Smooth muscle cell (in vitro differentiated cells): ENCODE results near the gene PRELP. TPM values are rescaled to one million over a fixed set of nuclear protein-coding genes. Genes with fewer than 3 reads are reported as not detected.

Experiments used
- DNase-seq: peaks from one replicate; lab custom pipeline; 2025; ENCODE audit not compliant: unreplicated experiment; lab: John Stamatoyannopoulos, UW
- H2AFZ ChIP-seq: fragments of 200-600 bp; sonication (generic); 2 replicates; pipeline ENCODE4 v1.6.0; 2016; ENCODE audit warnings: antibody characterized with exemption, low read depth, mild to moderate bottlenecking
- H3F3A ChIP-seq: fragments of 200-600 bp; sonication (generic); 2 replicates; pipeline ENCODE4 v1.6.0; 2017; ENCODE audit warnings: antibody characterized with exemption, low read depth
- H3K27ac ChIP-seq: fragments of 200-600 bp; sonication (generic); 2 replicates; pipeline ENCODE4 v1.5.1; 2016; ENCODE audit warnings: low read depth, mild to moderate bottlenecking
- H3K27me3 ChIP-seq: fragments of 200-600 bp; sonication (generic); 2 replicates; pipeline ENCODE4 v1.6.1; 2016; ENCODE audit warnings: low read depth, mild to moderate bottlenecking
- H3K36me3 ChIP-seq: fragments of 200-600 bp; sonication (generic); 2 replicates; pipeline ENCODE4 v1.5.1; 2016; ENCODE audit warnings: low read depth
- H3K4me1 ChIP-seq: fragments of 200-600 bp; sonication (generic); 2 replicates; pipeline ENCODE4 v1.5.1; 2016; ENCODE audit warnings: low read depth
- H3K4me2 ChIP-seq: fragments of 200-600 bp; sonication (generic); 2 replicates; pipeline ENCODE4 v1.6.0; 2016; ENCODE audit warnings: mild to moderate bottlenecking
- H3K4me3 ChIP-seq: fragments of 200-600 bp; sonication (generic); 2 replicates; pipeline ENCODE4 v1.5.1; 2016; ENCODE audit warnings: mild to moderate bottlenecking
- H3K79me2 ChIP-seq: fragments of 200-600 bp; sonication (generic); 2 replicates; pipeline ENCODE4 v1.6.0; 2016; ENCODE audit warnings: low read depth, mild to moderate bottlenecking
- H3K9ac ChIP-seq: fragments of 200-600 bp; sonication (generic); 2 replicates; pipeline ENCODE4 v1.6.0; 2016; ENCODE audit warnings: low read depth
- H3K9me3 ChIP-seq: fragments of 200-600 bp; sonication (generic); replicated peaks from 2 replicates; pipeline ENCODE4 v1.5.1; 2016; ENCODE audit warnings: low read depth
- H4K20me1 ChIP-seq: fragments of 200-600 bp; sonication (generic); 2 replicates; pipeline ENCODE4 v1.6.0; 2016; ENCODE audit warnings: low read depth
- CTCF ChIP-seq: fragments of 200-600 bp; sonication (generic); IDR thresholded peaks from 2 replicates; pipeline ENCODE4 v1.5.1; 2017; ENCODE audit warnings: borderline replicate concordance, mild to moderate bottlenecking, antibody characterized with exemption; ENCODE audit not compliant: insufficient read depth, poor library complexity, severe bottlenecking
- WGBS: methylation state at CpG from one replicate; pipeline ENCODE4 v1.1.7; 2016; ENCODE audit warnings: low lambda C conversion rate; 5-methylcytosine and 5-hydroxymethylcytosine counted together
- polyA plus RNA-seq: library from polyadenylated mRNA; unstranded; fragments of >200 nt; fragmentation: Nextera tagmentation; extraction: Ambion mirVana; gene quantifications from 2 replicates; pipeline ENCODE4 v1.2.1, GENCODE V29; 2016
- total RNA-seq: library from RNA; depleted of rRNA; stranded (reverse); fragments of >200 nt; gene quantifications from 2 replicates; pipeline ENCODE4 v1.2.3, GENCODE V29; 2014

PRELP gene
- total and polyA plus RNA-seq, 2 experiments from 2014 or later, result 0.04 to 2.1 TPM

DNA sequence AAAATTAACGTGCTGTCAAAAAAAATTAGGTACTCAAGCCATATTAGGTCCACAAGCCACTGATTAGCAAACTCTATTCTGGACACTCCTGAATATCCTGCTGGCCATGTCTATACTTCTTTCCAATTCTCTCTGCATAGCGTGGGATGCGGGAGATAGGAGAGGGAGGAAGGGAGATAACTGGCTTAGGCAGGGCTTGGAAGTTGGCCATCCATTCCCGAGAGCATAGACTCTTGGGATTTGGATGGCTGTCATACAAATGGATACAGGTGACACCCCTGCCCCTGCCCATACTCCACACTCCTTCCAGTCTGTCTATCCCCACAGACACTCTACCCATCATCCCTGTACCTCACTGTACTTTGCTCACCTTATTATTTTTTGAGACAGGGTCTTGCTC, 2.3 kb upstream of the PRELP start:
- H3K9me3 ChIP-seq, result no peaks in the 10 kb centered on the region
- H2AFZ ChIP-seq, result no peak overlapping the region
- no peaks in the 10 kb centered on the region for H3K36me3 ChIP-seq
- H3K79me2 ChIP-seq, result no peaks in the 10 kb centered on the region
- no peak overlapping the region for H3K4me2 ChIP-seq
- TF ChIP-seq CTCF, result no peak
- H3K9ac ChIP-seq, result no peak overlapping the region
- H3K4me1 ChIP-seq, result peaks cover 20% of the 10 kb centered on the region
- no peak for DNase-seq
- no peaks in the 10 kb centered on the region for H4K20me1 ChIP-seq
- H3K27ac ChIP-seq, result no peak overlapping the region
- 80% methylated on average over 4 of the region's 4 CpGs for WGBS
- H3K27me3 ChIP-seq, result no peaks in the 10 kb centered on the region
- H3F3A ChIP-seq, result peaks cover 8% of the 10 kb centered on the region
- H3K4me3 ChIP-seq, result no peak overlapping the region

DNA sequence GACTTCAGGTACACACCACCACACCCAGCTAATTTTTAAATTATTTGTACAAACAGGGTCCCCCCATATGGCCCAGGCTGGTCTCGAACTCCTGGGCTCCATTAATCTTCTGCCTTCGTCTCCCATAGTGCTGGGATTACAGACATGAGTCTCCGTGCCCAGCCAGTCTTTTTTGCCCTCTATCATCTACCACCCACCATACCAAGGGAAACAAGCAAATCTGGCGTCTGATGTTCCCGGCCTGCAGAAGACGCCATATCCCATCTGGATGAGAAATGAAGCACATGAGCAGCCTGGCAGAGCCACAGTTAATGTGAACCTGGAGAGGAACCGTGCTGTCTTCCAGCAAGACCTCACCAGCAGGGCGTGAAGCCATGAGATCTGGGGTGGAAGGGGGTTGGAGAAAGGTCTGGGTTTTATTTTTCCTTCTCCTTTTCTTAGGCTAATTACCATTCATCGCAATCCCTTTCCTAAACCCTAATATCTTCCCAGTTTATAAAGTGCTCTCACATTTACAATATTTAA, 1.8 kb upstream of the PRELP start:
- no peaks in the 10 kb centered on the region for H4K20me1 ChIP-seq
- DNase-seq, result no peak
- TF ChIP-seq CTCF, result no peak
- no peak overlapping the region for H2AFZ ChIP-seq
- no peaks in the 10 kb centered on the region for H3K9me3 ChIP-seq
- WGBS, result 90% methylated on average over 9 of the region's 9 CpGs
- peaks cover 20% of the 10 kb centered on the region for H3K4me1 ChIP-seq
- H3K4me2 ChIP-seq, result no peak overlapping the region
- no peak overlapping the region for H3K9ac ChIP-seq
- no peaks in the 10 kb centered on the region for H3K79me2 ChIP-seq
- peaks cover 8% of the 10 kb centered on the region for H3F3A ChIP-seq
- no peaks in the 10 kb centered on the region for H3K36me3 ChIP-seq
- no peak overlapping the region for H3K4me3 ChIP-seq
- no peak overlapping the region for H3K27ac ChIP-seq
- no peaks in the 10 kb centered on the region for H3K27me3 ChIP-seq

DNA sequence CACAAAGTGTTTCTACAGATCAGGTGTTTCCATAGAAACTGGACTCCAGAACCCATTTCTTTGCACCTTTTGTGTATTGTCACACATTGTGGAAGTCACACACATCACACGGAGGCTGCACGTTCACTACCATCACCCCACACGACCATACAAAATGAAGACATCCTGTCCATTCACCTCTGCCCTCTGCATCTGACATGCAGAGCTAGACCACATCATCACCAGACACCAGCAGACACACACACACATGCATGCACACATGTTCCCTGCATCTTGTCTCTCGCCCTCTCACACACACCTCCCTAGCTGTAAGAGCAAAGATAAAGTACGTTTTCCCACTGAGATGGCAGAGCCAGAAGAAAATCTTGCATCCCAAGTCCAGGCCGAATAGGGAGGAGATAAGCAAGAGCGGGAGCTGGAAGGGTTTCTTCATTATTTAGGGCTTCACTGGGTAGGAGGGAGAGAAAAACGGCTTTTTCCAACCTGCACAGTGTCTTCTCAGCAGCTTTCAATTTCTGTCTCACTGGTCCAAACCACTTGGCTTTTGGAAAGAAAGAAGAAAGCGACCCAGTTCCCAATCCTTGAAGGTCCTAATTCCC, 709 bp downstream of the PRELP start:
- H3K36me3 ChIP-seq, result no peaks in the 10 kb centered on the region
- TF ChIP-seq CTCF, result no peak
- no peak overlapping the region for H2AFZ ChIP-seq
- H3K4me2 ChIP-seq, result no peak overlapping the region
- H3F3A ChIP-seq, result peaks cover 20% of the 10 kb centered on the region
- H3K79me2 ChIP-seq, result no peaks in the 10 kb centered on the region
- H3K27me3 ChIP-seq, result no peaks in the 10 kb centered on the region
- H4K20me1 ChIP-seq, result no peaks in the 10 kb centered on the region
- H3K4me3 ChIP-seq, result no peak overlapping the region
- no peaks in the 10 kb centered on the region for H3K9me3 ChIP-seq
- H3K9ac ChIP-seq, result no peak overlapping the region
- DNase-seq, result no peak
- H3K27ac ChIP-seq, result no peak overlapping the region
- WGBS, result 55% methylated on average over 9 of the region's 9 CpGs
- peaks cover 25% of the 10 kb centered on the region for H3K4me1 ChIP-seq

DNA sequence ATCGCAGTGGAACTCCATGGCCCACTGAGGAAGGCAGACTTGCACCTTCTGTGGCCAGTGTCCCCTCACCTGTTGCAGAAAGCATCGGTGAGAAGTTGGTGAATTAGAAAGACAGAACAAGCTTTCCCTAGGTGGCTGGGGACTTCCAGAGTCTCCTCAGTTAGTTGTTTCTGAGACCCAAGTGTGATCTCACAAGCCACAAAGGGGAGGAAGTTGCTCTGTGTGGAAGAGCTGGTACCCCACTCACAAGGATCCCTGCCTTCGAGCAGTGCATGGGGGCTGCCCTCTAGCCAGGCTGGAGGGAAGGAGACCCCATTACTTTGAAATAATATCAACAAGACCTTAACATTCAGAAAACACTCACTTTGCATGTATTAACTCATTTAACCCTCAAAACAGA, 2.1 kb downstream of the PRELP start:
- H3K79me2 ChIP-seq, result no peaks in the 10 kb centered on the region

More for the DNA sequence above, 2.1 kb downstream of the PRELP start:
- WGBS, result 97% methylated on average over 3 of the region's 3 CpGs
- no peak overlapping the region for H3K4me3 ChIP-seq
- H4K20me1 ChIP-seq, result no peaks in the 10 kb centered on the region
- H3K9ac ChIP-seq, result no peak overlapping the region
- peaks cover 26% of the 10 kb centered on the region for H3F3A ChIP-seq
- H3K9me3 ChIP-seq, result no peaks in the 10 kb centered on the region
- DNase-seq, result no peak
- H3K27me3 ChIP-seq, result no peaks in the 10 kb centered on the region
- no peak for TF ChIP-seq CTCF
- no peak overlapping the region for H3K4me2 ChIP-seq
- H3K4me1 ChIP-seq, result peaks cover 25% of the 10 kb centered on the region
- H3K36me3 ChIP-seq, result no peaks in the 10 kb centered on the region
- H3K27ac ChIP-seq, result no peak overlapping the region
- H2AFZ ChIP-seq, result no peak overlapping the region
